Measurements from ENCODE around the gene SPHK2.

DNA sequence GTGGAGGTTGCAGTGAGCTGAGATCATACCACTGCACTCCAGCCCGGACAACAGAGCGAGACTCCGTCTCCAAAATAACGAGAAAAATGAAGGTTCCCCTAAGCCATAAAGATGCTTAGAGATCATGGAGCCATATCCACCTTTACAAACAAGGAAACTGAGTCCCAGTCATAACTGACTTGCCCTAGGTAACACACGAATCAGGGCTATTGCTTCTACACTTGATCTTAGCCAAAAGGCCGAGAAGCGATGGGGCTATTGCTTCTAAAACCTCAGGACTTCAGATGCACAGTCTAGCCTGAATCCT is 14.7 kb downstream of the SPHK2 start:
- TF ChIP-seq GATA2 (IDR thresholded peaks at IDR 0.05; ENCODE audit: low read depth, low read length) = no peak
- no peak for TF ChIP-seq GATA3 (IDR thresholded peaks at IDR 0.05; ENCODE audit: low read depth, low read length)
